ENCODE measurements around the gene YPEL5. TPM values are rescaled to one million over a fixed set of nuclear protein-coding genes. Genes with fewer than 3 reads are reported as not detected.

Gene YPEL5
- total RNA-seq, 1 donor from 2014 or later, result 25.0 TPM

- Mint-ChIP-seq H3K4me3 (no peak overlapping the region), H3K27ac (ENCODE audit: unreplicated experiment) (no peak overlapping the region), H3K27me3 (ENCODE audit: low read depth) (no peaks in the 10 kb centered on the region), H3K9me3 (no peaks in the 10 kb centered on the region), H3K4me1 (no peaks in the 10 kb centered on the region), H3K36me3 (ENCODE audit: low read depth) (peaks cover 9% of the 10 kb centered on the region)
- no peak for TF ChIP-seq CTCF (conservative IDR thresholded peaks at IDR 0.05)
- no peak for DNase-seq (ENCODE audit: low read depth, low spot score)
Observed at GRCh38 chr2:30161929-30162706, 15.3 kb downstream of the YPEL5 start.

GRCh38 chr2:30162806-30163205 is 16.0 kb downstream of the YPEL5 start:
- TF ChIP-seq CTCF (conservative IDR thresholded peaks at IDR 0.05), result no peak
- no peaks in the 10 kb centered on the region for H3K27me3 Mint-ChIP-seq (ENCODE audit: low read depth)
- no peak overlapping the region for H3K27ac Mint-ChIP-seq (ENCODE audit: unreplicated experiment)
- peaks cover 4% of the 10 kb centered on the region for H3K36me3 Mint-ChIP-seq (ENCODE audit: low read depth)
- no peaks in the 10 kb centered on the region for H3K4me1 Mint-ChIP-seq
- H3K9me3 Mint-ChIP-seq, result no peaks in the 10 kb centered on the region
- no peak for DNase-seq (ENCODE audit: low read depth, low spot score)
- no peak overlapping the region for H3K4me3 Mint-ChIP-seq

GRCh38 chr2:30164131-30164925 is 17.5 kb downstream of the YPEL5 start:
- Mint-ChIP-seq H3K9me3 (no peaks in the 10 kb centered on the region), H3K4me3 (no peak overlapping the region), H3K27ac (ENCODE audit: unreplicated experiment) (no peak overlapping the region), H3K4me1 (no peaks in the 10 kb centered on the region), H3K36me3 (ENCODE audit: low read depth) (no peaks in the 10 kb centered on the region), H3K27me3 (ENCODE audit: low read depth) (no peaks in the 10 kb centered on the region)
- DNase-seq (ENCODE audit: low read depth, low spot score), result no peak
- no peak for TF ChIP-seq CTCF (conservative IDR thresholded peaks at IDR 0.05)

GRCh38 chr2:30165050-30165520 is 18.3 kb downstream of the YPEL5 start:
- peak; percentile 49 for DNase-seq (ENCODE audit: low read depth, low spot score)
- peak; percentile 98 for TF ChIP-seq CTCF (conservative IDR thresholded peaks at IDR 0.05)
- Mint-ChIP-seq H3K4me1 (no peaks in the 10 kb centered on the region), H3K9me3 (no peaks in the 10 kb centered on the region), H3K36me3 (ENCODE audit: low read depth) (no peaks in the 10 kb centered on the region), H3K4me3 (no peak overlapping the region), H3K27ac (ENCODE audit: unreplicated experiment) (no peak overlapping the region), H3K27me3 (ENCODE audit: low read depth) (no peaks in the 10 kb centered on the region)

GRCh38 chr2:30165617-30166016 is 18.8 kb downstream of the YPEL5 start:
- DNase-seq (ENCODE audit: low read depth, low spot score), result no peak
- H3K27ac Mint-ChIP-seq (ENCODE audit: unreplicated experiment), result no peak overlapping the region
- no peak overlapping the region for H3K4me3 Mint-ChIP-seq
- no peak for TF ChIP-seq CTCF (conservative IDR thresholded peaks at IDR 0.05)
- no peaks in the 10 kb centered on the region for H3K9me3 Mint-ChIP-seq
- H3K36me3 Mint-ChIP-seq (ENCODE audit: low read depth), result no peaks in the 10 kb centered on the region
- no peaks in the 10 kb centered on the region for H3K27me3 Mint-ChIP-seq (ENCODE audit: low read depth)
- no peaks in the 10 kb centered on the region for H3K4me1 Mint-ChIP-seq

Measured in neural crest cell (in vitro differentiated cells).